GM18909 (cell line): ENCODE measurements around the gene COMMD10.
"Not testable (repeated sequence)": the region's sequence is repeated elsewhere in the genome, so short reads cannot be mapped to it uniquely, and the experiment has no call there.

Source experiments
- ATAC-seq: cut with Tn5 transposase; IDR thresholded peaks from one replicate; pipeline ENCODE4 v1.9.1; 2021; ENCODE audit warnings: mild to moderate bottlenecking; ENCODE audit not compliant: unreplicated experiment, poor library complexity

The COMMD10 gene

GRCh38 chr5:116084871-116085715 is at the start of gene COMMD10:
Gene COMMD10 (plus strand): TSS chr5:116085025.
- peak; percentile 93 for ATAC-seq

- ATAC-seq, result no peak
These were observed 49.7 kb upstream of the COMMD10 start for GRCh38 chr5:116035123-116035522.

- ATAC-seq, result peak; percentile 35
These were observed 47.5 kb upstream of the COMMD10 start for GRCh38 chr5:116037236-116037822.

- peak; percentile 82 for ATAC-seq
These were observed 46.0 kb upstream of the COMMD10 start for GRCh38 chr5:116038817-116039216.

GRCh38 chr5:116042375-116042774 is 42.5 kb upstream of the COMMD10 start:
- ATAC-seq, result no peak

GRCh38 chr5:116044073-116044472 is 40.8 kb upstream of the COMMD10 start:
- ATAC-seq, result no peak

- ATAC-seq, result no peak
These were observed 39.0 kb upstream of the COMMD10 start for GRCh38 chr5:116045821-116046220.

- no peak for ATAC-seq
These were observed 38.6 kb upstream of the COMMD10 start for GRCh38 chr5:116046261-116046660.

- no peak for ATAC-seq
These were observed 38.0 kb upstream of the COMMD10 start for GRCh38 chr5:116046823-116047222.

GRCh38 chr5:116058346-116058936 is 26.4 kb upstream of the COMMD10 start:
- ATAC-seq, result no peak

- no peak for ATAC-seq
These were observed 22.5 kb upstream of the COMMD10 start for GRCh38 chr5:116062352-116062751.

- ATAC-seq, result no peak
These were observed 20.9 kb upstream of the COMMD10 start for GRCh38 chr5:116063950-116064349.

- ATAC-seq, result peak; percentile 63
These were observed 16.7 kb upstream of the COMMD10 start for GRCh38 chr5:116068028-116068632.

- ATAC-seq, result no peak
These were observed 13.6 kb upstream of the COMMD10 start for GRCh38 chr5:116071211-116071610.

GRCh38 chr5:116075191-116075831 is 9.5 kb upstream of the COMMD10 start:
- no peak for ATAC-seq

GRCh38 chr5:116076496-116076895 is 8.3 kb upstream of the COMMD10 start:
- peak; percentile 99 for ATAC-seq

GRCh38 chr5:116078199-116078598 is 6.6 kb upstream of the COMMD10 start:
- ATAC-seq, result no peak

- peak; percentile 50 for ATAC-seq
These were observed 536 bp upstream of the COMMD10 start for GRCh38 chr5:116084287-116084691.

- ATAC-seq, result not testable (repeated sequence)
These were observed 1.5 kb downstream of the COMMD10 start for GRCh38 chr5:116086309-116086708.

GRCh38 chr5:116088062-116088461 is 3.2 kb downstream of the COMMD10 start:
- ATAC-seq, result no peak
